Calu3 (cell line): ENCODE results near the gene TGFBR3. TPM values are rescaled to one million over a fixed set of nuclear protein-coding genes. Genes with fewer than 3 reads are reported as not detected.

ENCODE experiments used
- BruUV-seq: library from RNA; stranded (reverse); fragments of 400-500 nt; replicated peaks from 2 replicates; lab custom pipeline; 2021; lab: Mats Ljungman, UMichigan
- CTCF ChIA-PET: fragments of 300-600 bp; sonication (Branson Sonifier 250); formaldehyde crosslinking; loops from one replicate; lab custom pipeline; 2022; ENCODE audit warnings: antibody characterized with exemption; lab: Charles Lee
- DNase-seq: peaks from one replicate; pipeline ENCODE4 v3.0.0; 2022
- H3K27ac Mint-ChIP-seq: one replicate; pipeline ENCODE4 v1.8.0; 2022; ENCODE audit warnings: mixed read lengths; ENCODE audit not compliant: unreplicated experiment
- H3K27me3 Mint-ChIP-seq: one replicate; pipeline ENCODE4 v1.8.0; 2022; ENCODE audit warnings: mixed read lengths; ENCODE audit not compliant: unreplicated experiment
- H3K36me3 Mint-ChIP-seq: one replicate; pipeline ENCODE4 v1.8.0; 2022; ENCODE audit warnings: mild to moderate bottlenecking, moderate library complexity, mixed read lengths; ENCODE audit not compliant: insufficient read depth, unreplicated experiment
- H3K4me1 Mint-ChIP-seq: one replicate; pipeline ENCODE4 v1.8.0; 2022; ENCODE audit warnings: mild to moderate bottlenecking, low read depth, mixed read lengths; ENCODE audit not compliant: unreplicated experiment
- H3K4me3 Mint-ChIP-seq: one replicate; pipeline ENCODE4 v1.8.0; 2022; ENCODE audit warnings: mild to moderate bottlenecking, low read depth, moderate library complexity, mixed read lengths; ENCODE audit not compliant: unreplicated experiment
- H3K9me3 Mint-ChIP-seq: one replicate; pipeline ENCODE4 v1.8.0; 2022; ENCODE audit warnings: low read depth, mixed read lengths; ENCODE audit not compliant: unreplicated experiment
- CTCF ChIP-seq: fragments of 200-600 bp; IDR thresholded peaks from one replicate; pipeline ENCODE4 v1.8.0; 2022; ENCODE audit warnings: antibody characterized with exemption; ENCODE audit not compliant: unreplicated experiment
- intact Hi-C: fragments of 100-400 bp; cut with micrococcal nuclease; formaldehyde crosslinking; loops from one replicate; pipeline ENCODE4 v1.10.0; 2022; ENCODE audit not compliant: unreplicated experiment
- total RNA-seq: library from RNA; stranded (reverse); gene quantifications from 2 replicates; pipeline ENCODE4 v1.2.3, GENCODE V29; 2022

TGFBR3 gene
- total RNA-seq, 1 experiment from 2014 or later = 10.8 TPM

DNA sequence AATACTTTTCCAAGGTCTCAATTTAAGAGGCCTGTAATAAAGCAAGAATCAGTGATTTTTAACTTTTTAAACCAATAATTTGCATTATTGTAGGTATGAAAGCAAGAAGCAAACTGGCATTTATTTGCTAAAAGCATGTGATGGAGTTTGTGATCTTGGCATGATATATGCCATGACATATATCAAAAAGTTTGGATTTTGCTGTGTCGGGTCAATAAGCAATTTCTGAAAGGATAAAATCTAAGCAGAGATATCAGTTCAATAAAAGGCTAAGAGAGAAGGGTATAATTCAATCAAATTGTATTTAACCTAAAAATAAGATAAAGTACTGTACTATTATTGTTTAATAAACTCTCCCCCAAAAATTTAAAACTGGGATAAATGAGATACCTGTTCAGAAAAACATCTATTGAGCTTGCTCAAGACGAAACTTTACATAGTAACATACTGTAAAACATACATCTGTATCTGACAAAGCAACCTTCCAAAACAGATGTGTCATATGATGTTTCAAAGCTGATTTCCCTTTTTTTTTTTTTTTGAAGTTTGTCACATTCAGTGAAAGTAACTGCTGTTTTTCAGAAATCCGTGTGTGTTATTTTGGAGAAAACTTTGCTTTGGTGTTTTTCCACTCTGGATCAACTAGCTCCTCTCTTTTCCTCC is 74.5 kb downstream of the TGFBR3 start:
- no peak overlapping the region for H3K27ac Mint-ChIP-seq
- peaks cover 8% of the 10 kb centered on the region for H3K4me1 Mint-ChIP-seq
- no peak overlapping the region for H3K4me3 Mint-ChIP-seq
- no peak for DNase-seq
- CTCF ChIA-PET = interaction anchor here (0.7 to 0.9 kb wide), 3 partner anchors 16 to 67 kb away, joined by 3 to 5 read pairs (median 3); no protein-coding TSS in a partner anchor
- no peak for TF ChIP-seq CTCF
- BruUV-seq = no TSS peak
- H3K9me3 Mint-ChIP-seq = no peaks in the 10 kb centered on the region
- no peaks in the 10 kb centered on the region for H3K27me3 Mint-ChIP-seq
- no peaks in the 10 kb centered on the region for H3K36me3 Mint-ChIP-seq
- intact Hi-C loops = no loop called here

DNA sequence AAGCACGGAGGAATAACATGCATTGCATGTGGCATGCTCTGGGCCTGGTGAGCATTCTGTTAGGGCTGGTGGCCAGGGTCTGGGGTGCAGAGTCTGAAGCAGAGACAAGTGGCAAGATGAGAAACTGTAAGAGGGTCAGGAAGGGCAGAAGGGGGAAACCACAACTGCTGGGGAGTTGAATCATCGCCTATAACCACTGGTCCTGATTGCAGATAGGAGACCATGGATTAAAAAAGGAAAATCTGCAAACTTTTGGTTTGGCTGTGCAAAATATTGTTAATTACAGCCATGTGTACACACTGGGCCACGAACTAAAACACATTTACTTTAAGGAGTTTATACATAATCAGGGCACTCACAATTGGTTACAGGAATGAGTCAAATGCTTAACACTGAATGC is 76.6 kb downstream of the TGFBR3 start:
- Mint-ChIP-seq H3K27me3 (no peaks in the 10 kb centered on the region), H3K4me1 (peaks cover 16% of the 10 kb centered on the region), H3K4me3 (no peak overlapping the region), H3K9me3 (no peaks in the 10 kb centered on the region), H3K27ac (no peak overlapping the region), H3K36me3 (no peaks in the 10 kb centered on the region)
- DNase-seq = no peak
- no peak for TF ChIP-seq CTCF
- CTCF ChIA-PET = interaction anchor here (0.5 kb wide), 1 partner anchor 260 kb away, joined by 3 read pairs; no protein-coding TSS in a partner anchor
- BruUV-seq = no TSS peak
- intact Hi-C loops = no loop called here

- H3K9me3 Mint-ChIP-seq = no peaks in the 10 kb centered on the region
- no TSS peak for BruUV-seq
- no peak overlapping the region for H3K4me3 Mint-ChIP-seq
- CTCF ChIA-PET = no interaction called here
- intact Hi-C loops = no loop called here
- H3K27ac Mint-ChIP-seq = no peak overlapping the region
- H3K36me3 Mint-ChIP-seq = no peaks in the 10 kb centered on the region
- TF ChIP-seq CTCF = no peak
- H3K27me3 Mint-ChIP-seq = no peaks in the 10 kb centered on the region
- H3K4me1 Mint-ChIP-seq = peaks cover 29% of the 10 kb centered on the region
- DNase-seq = no peak
These were observed 77.9 kb downstream of the TGFBR3 start for GRCh38 chr1:91807921-91808620.

DNA sequence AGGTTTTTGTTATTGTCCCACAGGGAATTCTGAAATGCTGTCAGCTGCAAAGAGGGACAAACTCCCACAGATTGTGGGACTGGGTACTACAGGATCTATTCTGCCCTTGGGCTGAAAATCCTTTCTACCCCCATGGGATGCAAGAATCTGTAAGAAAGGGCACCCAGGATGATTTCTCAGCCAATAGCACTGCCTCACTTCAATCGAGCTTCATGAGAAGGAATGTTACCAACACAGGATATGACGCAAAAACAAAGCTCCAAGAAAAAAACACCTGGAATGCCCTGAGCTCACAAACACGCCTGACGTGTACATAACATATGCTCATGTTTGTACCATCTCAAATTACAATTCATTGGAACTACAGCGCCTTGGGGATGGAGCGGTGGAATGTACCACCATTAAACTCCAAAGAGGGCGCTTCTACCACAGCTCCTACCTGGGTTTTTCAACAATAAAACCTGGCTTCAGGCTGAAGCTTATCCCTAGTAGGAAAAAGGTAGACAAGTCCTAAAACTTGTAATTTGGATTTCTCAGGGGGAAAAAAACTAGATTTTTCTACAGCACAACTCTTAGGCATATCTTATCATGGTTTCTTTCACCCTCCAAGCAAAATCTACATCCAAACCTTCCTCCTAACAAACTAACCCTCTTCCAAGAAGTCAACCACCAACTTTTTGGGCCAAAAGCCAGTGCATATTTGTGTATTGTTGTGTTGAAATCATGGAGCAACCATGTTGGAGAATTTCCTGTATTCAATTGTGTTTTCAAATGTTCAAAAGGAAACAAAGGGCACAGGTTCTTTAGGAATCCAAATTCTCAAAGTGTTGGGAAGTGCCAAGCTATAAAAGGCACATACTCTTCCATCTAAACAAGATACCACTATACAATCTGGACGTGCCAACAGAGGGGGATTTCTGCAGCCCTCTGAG is 78.9 kb downstream of the TGFBR3 start:
- TF ChIP-seq CTCF = no peak
- intact Hi-C loops = no loop called here
- no TSS peak for BruUV-seq
- H3K4me3 Mint-ChIP-seq = no peak overlapping the region
- no peaks in the 10 kb centered on the region for H3K27me3 Mint-ChIP-seq
- no peak for DNase-seq
- peaks cover 29% of the 10 kb centered on the region for H3K4me1 Mint-ChIP-seq
- CTCF ChIA-PET = no interaction called here
- H3K9me3 Mint-ChIP-seq = no peaks in the 10 kb centered on the region
- H3K27ac Mint-ChIP-seq = no peak overlapping the region
- no peaks in the 10 kb centered on the region for H3K36me3 Mint-ChIP-seq
